GM08714 (cell line): ENCODE data around the gene C21orf58.
"Not testable (repeated sequence)": the region's sequence is repeated elsewhere in the genome, so short reads cannot be mapped to it uniquely, and the experiment has no call there.

Experiments used
- H3K4me3 ChIP-seq: fragments of 200-500 bp; sonication (Bioruptor generic); 2 replicates; pipeline ENCODE4 v1.5.1; 2014; ENCODE audit warnings: mild to moderate bottlenecking, low read length, inconsistent platforms
- ZNF274 ChIP-seq: IDR thresholded peaks from 2 replicates; pipeline ENCODE4 v1.6.1; 2012; ENCODE audit warnings: mild to moderate bottlenecking, low read depth, low read length

The C21orf58 gene

DNA sequence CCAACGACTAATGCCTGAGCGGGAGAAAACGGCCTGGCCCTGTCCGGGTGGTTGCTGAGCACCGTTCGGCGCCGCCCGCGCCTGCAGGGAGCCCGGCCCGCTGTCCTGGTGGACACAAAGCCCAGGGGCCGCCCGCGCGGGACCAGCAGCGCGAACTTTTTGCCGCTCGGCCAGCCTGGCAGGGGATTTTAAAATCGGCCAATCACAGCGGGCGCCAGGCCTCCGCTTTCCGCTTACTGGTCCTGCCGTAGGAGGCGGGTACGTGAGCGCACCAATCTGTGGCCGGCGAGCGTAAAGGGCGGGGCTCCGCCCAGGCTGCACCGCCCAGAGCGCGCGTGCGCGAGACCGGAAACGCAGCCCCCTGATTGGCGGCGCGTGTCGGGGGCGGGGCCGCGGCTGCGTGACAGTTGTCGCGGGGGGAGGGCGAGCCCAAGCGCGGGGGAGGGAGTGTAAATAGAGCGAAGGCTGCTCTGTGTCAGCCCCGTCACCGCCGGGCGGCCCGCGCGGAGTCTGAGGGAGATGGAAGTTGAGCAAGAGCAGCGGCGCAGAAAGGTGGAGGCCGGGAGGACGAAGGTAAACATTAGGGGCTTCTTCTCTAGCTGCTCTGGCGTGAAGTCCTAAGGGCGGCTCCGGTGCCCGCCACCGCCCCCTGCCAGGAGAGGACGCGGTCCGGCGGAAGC, at the start of gene C21orf58, which contains the start of gene PCNT:
Gene C21orf58 (minus strand): TSS at position 161 of the 680 bp plus-strand sequence. CDS start 1,132 bp downstream, outside the sequence.
Gene PCNT (plus strand): TSS at position 447 of the 680 bp plus-strand sequence. CDS start 73 bp downstream, at position 520.
- TF ChIP-seq ZNF274, result no peak
- H3K4me3 ChIP-seq, result peak within 1 kb of the TSS; percentile 96

DNA sequence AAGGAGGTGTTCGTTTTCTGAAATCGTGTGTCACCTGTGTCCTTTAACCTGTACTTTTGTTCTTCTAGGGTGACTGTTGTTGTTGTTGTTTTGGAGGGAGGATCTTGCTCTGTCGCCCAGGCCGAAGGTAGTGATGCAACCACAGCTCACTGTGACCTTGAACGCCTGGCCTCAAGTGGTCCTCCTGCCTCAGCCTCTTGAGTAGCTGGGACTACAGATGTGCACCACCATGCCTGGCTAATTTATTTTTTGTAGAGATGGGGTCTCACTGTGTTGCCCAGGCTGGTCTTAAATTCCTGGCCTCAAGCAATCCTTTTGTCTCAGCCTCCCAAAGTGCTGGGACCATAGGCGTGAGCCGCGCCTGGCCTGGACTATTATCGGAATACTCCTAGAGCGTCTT, 49.3 kb upstream of the C21orf58 start:
- H3K4me3 ChIP-seq, result not testable (repeated sequence)

DNA sequence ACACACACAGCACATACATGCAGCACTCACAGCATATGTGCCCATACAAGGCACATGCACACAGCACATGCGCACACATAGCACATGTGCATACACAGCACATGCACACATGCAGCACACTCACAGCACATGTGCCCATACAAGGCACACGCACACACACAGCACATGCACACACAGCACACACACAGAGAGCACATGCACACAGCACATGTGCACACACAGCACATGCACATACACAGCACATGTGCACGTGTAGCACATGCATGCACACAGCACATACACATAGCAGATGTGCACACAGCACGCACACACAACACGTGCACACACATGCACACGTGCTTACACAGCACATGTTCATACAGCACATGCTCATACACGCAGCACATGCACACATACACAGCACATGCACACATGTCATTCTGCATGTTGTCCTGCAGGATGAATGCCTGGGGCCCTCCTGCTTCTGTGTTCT, 48.4 kb upstream of the C21orf58 start:
- no peak overlapping the region for H3K4me3 ChIP-seq
- TF ChIP-seq ZNF274, result no peak

DNA sequence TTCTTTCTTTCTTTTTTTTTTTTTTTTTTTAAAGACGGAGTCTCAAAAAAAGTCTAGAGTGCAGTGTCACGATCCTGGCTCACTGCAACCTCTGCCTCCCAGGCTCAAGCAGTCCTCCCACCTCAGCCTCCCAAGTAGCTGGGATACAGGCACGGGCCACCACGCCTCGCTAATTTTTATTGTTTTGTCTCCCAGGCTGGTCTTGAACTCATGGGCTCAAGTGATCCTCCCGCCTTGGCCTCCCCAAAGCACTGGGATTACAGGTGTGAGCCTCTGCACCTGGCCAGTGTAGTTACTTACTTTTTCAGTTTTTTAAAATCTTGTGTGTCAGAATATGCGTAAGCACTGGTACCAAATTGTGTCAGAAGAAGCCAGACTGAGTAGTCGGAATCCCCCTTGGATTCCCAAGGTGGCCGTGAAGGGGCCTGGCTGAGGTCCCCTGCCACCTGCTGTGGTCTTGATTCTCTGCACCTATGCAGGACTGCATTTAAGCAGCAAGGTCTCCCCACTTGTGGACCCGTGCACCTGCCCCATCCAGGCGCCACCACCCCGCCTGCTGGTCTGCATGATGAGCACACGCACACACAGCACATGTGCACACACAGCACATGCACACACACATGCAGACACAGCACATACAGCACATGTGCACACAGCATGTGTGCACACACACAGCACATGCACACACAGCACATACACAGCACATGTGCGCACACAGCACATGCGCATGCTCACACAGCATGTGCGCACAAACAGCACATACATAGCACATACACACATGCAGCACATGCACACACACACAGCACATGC, 47.7 kb upstream of the C21orf58 start:
- TF ChIP-seq ZNF274, result no peak
- H3K4me3 ChIP-seq, result no peak overlapping the region

DNA sequence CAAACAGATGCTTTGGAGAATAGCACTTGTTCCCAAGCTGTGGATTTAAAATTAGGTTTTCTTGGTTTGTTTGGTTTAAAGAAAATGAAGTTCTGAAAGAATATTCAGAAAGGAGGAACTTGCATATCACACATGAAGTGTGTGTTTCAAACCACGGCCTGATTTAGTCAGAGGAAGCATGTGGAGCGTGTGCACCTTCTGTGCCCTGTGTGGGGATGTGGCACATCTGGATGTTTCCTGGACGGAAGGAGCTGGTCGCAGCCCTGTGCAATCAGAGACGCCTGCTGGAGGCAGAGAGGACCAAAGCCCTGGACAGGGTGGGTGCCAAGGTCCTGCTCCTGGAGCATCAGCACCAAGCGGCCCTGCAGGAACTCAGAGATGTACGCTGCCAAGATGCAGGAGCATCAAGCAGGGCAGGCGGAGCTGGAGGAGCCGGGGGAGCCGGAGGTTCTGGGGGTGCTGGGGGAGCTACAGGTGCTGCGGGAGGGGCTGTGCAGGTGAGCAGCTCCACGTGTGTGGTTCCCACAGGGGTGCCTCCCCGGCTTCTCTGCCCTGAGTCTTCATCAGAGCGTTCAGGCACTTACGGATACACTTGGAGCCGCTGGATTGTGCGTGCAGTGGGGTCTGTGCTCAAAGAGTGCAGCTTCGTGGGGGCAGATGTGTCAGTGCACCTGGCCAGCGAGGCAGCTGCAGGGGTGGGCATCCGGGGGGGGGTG, 46.0 kb upstream of the C21orf58 start:
- H3K4me3 ChIP-seq, result peak overlapping the region; percentile 37; the same call in 1 of the 2 replicates
- no peak for TF ChIP-seq ZNF274

DNA sequence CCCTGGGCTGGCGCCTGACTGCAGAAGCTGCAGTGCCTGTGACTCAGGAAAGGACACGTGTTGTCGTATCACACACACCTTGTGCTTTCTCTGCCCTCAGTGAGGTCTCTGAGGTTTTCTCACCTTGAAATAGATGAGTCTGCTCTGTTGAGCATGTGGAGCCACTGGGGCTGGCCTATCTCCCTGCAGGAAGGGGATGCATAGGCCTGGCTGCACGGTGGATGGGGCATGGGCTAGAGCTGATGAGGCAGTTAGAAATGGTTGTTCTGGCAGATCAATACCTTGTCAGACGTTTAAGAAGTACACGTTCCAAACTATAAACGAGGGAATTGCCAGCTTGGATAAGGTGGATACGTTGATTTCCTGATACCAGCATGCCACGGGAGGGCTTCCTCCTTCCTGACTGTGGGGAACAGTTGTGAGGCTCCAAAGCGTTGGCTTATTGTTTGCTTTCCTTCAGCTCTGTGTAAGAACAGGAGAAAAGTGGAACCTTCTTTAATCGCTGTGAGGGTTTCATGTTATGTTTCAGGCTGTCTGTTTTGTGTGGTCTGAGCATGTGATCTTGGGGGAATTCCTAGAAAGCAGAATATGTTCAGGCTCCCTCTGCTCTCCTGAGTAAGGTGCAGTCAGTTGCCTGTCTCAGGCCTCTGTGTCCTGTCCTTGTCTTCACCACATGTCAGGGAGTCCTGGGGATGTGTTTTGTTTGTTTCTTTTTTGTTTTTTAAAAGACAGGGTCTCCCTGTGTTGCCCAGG, 45.0 kb upstream of the C21orf58 start:
- H3K4me3 ChIP-seq, result peak overlapping the region; percentile 37; the same call in 1 of the 2 replicates
- no peak for TF ChIP-seq ZNF274

DNA sequence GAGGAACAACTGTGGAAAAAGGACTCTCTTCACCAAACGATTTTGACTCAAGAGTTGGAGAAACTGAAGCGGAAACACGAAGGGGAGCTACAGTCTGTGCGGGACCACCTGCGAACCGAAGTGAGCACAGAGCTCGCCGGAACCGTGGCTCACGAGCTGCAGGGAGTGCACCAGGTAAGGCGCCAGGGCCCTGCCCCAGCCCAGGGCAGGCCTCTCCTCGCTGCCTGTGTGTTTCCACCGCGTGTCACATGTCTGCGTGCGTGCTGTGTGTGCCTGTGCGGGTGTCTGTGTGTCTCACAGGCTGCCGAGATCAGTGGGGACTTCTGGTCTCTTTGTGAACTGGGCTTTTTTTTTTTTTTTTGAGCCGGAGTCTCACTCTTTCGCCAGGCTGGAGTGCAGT, 43.3 kb upstream of the C21orf58 start:
- H3K4me3 ChIP-seq, result no peak overlapping the region
- no peak for TF ChIP-seq ZNF274

DNA sequence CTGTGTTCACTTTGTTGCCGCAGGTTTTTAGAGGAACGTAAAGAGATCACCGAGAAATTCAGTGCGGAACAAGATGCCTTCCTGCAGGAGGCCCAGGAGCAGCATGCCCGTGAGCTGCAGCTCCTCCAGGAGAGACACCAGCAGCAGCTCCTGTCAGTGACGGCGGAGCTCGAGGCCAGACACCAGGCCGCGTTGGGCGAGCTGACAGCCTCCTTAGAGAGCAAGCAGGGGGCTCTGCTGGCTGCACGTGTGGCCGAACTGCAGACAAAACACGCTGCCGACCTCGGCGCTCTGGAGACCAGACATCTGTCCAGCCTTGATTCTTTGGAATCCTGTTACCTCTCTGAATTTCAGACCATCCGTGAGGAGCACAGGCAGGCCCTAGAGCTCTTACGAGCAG, 42.9 kb upstream of the C21orf58 start:
- no peak for TF ChIP-seq ZNF274
- H3K4me3 ChIP-seq, result no peak overlapping the region

DNA sequence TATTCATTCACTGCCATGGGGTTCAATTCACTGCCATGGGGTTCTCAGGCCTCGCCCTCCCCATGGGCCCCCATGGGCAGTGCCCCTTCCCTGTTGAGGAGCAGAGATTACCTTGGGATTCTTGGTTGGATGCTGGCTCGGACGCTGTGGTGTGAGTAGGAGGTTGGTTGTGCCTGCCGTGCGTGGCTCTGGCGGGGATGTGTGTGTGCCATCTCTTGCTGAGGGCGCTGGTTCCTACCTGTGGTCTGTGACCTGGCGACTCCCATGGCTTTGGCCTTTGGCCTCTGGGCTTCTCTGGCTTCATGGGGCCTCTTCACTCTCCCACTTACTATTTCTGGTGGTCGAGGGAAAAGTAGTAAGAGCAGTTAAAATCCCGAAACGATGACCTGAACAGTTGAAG, 42.4 kb upstream of the C21orf58 start:
- TF ChIP-seq ZNF274, result no peak
- no peak overlapping the region for H3K4me3 ChIP-seq

DNA sequence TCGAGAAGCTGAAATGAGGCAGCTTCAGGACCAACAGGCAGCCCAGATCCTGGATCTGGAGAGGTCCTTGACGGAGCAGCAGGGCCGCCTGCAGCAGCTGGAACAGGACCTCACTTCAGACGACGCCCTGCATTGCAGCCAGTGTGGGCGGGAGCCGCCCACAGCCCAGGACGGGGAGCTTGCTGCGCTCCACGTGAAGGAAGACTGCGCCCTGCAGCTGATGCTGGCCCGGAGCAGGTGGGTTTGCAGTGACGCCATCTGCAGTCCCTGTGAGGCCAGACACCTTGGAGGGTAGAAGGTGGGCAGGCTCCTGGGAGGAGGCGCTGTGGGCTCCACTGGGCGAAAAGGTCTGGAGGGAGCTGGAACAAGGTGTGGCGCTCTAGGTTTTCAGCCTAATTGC, 40.0 kb upstream of the C21orf58 start:
- H3K4me3 ChIP-seq, result no peak overlapping the region
- no peak for TF ChIP-seq ZNF274

DNA sequence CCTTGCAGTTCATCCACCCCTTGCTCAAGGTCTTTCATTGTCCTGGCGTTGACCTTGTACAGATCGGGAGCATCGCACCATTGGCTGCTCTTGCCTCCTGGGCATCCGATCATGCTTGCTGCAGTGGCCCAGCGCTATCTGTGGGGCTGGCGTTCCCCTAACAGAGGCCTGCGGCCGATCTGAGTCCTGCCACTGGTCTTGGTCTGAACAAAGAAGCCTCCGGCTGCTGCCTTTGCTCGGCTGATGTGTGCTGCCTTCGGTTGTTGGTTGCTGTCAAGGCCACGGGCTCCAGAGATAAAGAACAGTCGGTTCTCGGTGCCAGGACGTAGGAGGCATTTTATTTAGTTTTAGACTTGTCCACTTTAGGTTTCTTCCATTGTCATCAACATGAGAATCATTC, 39.3 kb upstream of the C21orf58 start:
- TF ChIP-seq ZNF274, result no peak
- no peak overlapping the region for H3K4me3 ChIP-seq

DNA sequence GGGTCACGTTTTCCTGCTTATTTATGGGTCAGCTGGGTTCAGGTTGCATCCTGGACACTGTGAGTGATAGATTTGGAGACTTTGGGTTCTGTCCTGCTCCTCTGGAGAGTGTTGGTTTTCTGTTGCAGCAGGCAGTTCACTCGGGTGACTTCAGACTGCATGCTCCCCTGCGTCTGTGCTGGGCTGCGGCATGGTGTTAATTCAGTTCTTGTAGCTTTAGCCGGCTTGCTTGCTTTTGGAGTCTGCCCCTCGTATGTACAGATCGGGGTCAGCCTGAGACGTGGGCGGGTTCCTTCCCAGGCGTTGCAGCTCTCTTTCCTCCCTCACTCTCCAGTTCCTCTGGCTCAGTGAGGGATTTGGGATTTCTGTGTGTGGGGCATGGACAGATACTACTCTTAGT, 38.3 kb upstream of the C21orf58 start:
- no peak overlapping the region for H3K4me3 ChIP-seq
- TF ChIP-seq ZNF274, result no peak

DNA sequence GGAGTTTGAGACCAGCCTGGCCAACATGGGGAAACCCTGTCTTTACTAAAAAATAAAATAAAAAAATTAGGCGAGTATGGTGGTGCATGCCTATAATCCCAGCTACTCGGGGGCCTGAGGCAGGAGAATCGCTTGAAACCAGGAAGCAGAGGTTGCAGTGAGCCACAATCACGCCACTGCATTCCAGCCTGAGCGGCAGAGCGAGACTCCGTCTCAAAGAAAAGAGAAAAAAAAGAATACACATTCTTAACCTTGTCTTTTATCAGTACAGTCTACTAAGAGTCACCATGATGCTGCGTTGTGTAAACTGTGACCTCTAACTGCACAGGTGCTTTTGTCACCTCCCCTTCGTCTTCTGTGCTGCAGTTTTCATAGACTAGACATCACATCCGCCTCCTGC, 37.5 kb upstream of the C21orf58 start:
- H3K4me3 ChIP-seq, result no peak overlapping the region
- no peak for TF ChIP-seq ZNF274
